Measurements from ENCODE around the gene HMGCS2. TPM values are rescaled to one million over a fixed set of nuclear protein-coding genes. Genes with fewer than 3 reads are reported as not detected.
"Not testable (repeated sequence)": the region's sequence is repeated elsewhere in the genome, so short reads cannot be mapped to it uniquely, and the experiment has no call there.

Gene HMGCS2
- total RNA-seq, 2 experiments from 2014 or later = not detected

- H3K9me3 ChIP-seq (ENCODE audit: low read length); CTCF ChIA-PET (ENCODE audit: unreplicated experiment); H3K36me3 ChIP-seq (ENCODE audit: insufficient read depth, low read length); H3K79me2 ChIP-seq (ENCODE audit: insufficient read depth, low read depth, low read length); H3K27ac ChIP-seq (ENCODE audit: low read depth, low read length, poor library complexity, severe bottlenecking); H3K4me3 ChIP-seq (ENCODE audit: low read depth, low read length, poor library complexity, severe bottlenecking); H3K4me2 ChIP-seq (ENCODE audit: low read length); DNase-seq (ENCODE audit: low spot score); BruUV-seq (replicated peaks); H3K4me1 ChIP-seq (ENCODE audit: insufficient read depth, low read length, poor library complexity, severe bottlenecking); POLR2A ChIA-PET; H2AFZ ChIP-seq (ENCODE audit: low read length); H3K9me2 ChIP-seq (ENCODE audit: insufficient read depth, low read length); H4K20me1 ChIP-seq (ENCODE audit: insufficient read depth, low read length); intact Hi-C loops (cut with micrococcal nuclease; ENCODE audit: unreplicated experiment): not testable (repeated sequence)
Measured at GRCh38 chr1:119786046-119786445, 17.3 kb upstream of the HMGCS2 start.

DNA sequence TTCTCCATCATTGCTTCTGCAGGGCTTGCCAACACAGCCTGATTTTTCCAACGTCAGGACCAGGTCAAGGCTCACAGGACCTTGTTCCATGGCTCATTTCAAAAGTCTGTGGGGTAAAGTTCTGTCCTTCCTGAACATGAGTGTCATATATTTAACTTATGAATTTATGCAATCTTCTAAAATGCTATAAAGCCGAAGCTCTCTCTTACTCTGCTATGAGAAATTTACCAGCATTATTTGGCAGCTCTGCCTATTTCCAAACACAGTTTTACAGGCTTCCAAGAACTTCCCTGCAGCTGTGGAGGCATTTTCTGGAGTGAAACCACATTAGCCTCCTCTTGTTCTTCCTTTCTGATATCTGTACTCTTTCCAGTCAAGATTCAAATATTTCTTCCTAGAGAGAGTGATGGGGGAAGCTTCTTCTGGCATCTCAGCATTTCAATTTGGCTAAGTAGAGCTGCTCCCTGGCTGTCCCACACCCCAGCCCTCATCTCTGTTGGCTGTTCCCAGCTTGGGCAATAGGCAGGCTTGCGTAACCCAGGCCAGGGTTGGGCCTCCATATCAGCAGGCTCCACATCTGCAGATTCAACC lies 15.6 kb upstream of the HMGCS2 start:
- H4K20me1 ChIP-seq (ENCODE audit: insufficient read depth, low read length) = no peaks in the 10 kb centered on the region
- H3K27ac ChIP-seq (ENCODE audit: low read depth, low read length, poor library complexity, severe bottlenecking) = no peak overlapping the region
- intact Hi-C loops (cut with micrococcal nuclease; ENCODE audit: unreplicated experiment) = no loop called here
- CTCF ChIA-PET (ENCODE audit: unreplicated experiment) = no interaction called here
- no peaks in the 10 kb centered on the region for H3K9me3 ChIP-seq (ENCODE audit: low read length)
- H3K4me1 ChIP-seq (ENCODE audit: insufficient read depth, low read length, poor library complexity, severe bottlenecking) = no peaks in the 10 kb centered on the region
- H3K36me3 ChIP-seq (ENCODE audit: insufficient read depth, low read length) = no peaks in the 10 kb centered on the region
- POLR2A ChIA-PET = no interaction called here
- H3K79me2 ChIP-seq (ENCODE audit: insufficient read depth, low read depth, low read length) = no peaks in the 10 kb centered on the region
- H2AFZ ChIP-seq (ENCODE audit: low read length) = no peak overlapping the region
- no peaks in the 10 kb centered on the region for H3K9me2 ChIP-seq (ENCODE audit: insufficient read depth, low read length)
- no peak overlapping the region for H3K4me3 ChIP-seq (ENCODE audit: low read depth, low read length, poor library complexity, severe bottlenecking)
- BruUV-seq (replicated peaks) = no TSS peak
- TF ChIP-seq, protein P1, sequence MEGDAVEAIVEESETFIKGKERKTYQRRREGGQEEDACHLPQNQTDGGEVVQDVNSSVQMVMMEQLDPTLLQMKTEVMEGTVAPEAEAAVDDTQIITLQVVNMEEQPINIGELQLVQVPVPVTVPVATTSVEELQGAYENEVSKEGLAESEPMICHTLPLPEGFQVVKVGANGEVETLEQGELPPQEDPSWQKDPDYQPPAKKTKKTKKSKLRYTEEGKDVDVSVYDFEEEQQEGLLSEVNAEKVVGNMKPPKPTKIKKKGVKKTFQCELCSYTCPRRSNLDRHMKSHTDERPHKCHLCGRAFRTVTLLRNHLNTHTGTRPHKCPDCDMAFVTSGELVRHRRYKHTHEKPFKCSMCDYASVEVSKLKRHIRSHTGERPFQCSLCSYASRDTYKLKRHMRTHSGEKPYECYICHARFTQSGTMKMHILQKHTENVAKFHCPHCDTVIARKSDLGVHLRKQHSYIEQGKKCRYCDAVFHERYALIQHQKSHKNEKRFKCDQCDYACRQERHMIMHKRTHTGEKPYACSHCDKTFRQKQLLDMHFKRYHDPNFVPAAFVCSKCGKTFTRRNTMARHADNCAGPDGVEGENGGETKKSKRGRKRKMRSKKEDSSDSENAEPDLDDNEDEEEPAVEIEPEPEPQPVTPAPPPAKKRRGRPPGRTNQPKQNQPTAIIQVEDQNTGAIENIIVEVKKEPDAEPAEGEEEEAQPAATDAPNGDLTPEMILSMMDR (conservative IDR thresholded peaks at IDR 0.05; ENCODE audit: low read length) = no peak
- TF ChIP-seq EZH2phosphoT487 (IDR thresholded peaks at IDR 0.05; ENCODE audit: borderline replicate concordance, low read depth, low read length) = no peak
- H3K4me2 ChIP-seq (ENCODE audit: low read length) = no peak overlapping the region
- DNase-seq (ENCODE audit: low spot score) = no peak

DNA sequence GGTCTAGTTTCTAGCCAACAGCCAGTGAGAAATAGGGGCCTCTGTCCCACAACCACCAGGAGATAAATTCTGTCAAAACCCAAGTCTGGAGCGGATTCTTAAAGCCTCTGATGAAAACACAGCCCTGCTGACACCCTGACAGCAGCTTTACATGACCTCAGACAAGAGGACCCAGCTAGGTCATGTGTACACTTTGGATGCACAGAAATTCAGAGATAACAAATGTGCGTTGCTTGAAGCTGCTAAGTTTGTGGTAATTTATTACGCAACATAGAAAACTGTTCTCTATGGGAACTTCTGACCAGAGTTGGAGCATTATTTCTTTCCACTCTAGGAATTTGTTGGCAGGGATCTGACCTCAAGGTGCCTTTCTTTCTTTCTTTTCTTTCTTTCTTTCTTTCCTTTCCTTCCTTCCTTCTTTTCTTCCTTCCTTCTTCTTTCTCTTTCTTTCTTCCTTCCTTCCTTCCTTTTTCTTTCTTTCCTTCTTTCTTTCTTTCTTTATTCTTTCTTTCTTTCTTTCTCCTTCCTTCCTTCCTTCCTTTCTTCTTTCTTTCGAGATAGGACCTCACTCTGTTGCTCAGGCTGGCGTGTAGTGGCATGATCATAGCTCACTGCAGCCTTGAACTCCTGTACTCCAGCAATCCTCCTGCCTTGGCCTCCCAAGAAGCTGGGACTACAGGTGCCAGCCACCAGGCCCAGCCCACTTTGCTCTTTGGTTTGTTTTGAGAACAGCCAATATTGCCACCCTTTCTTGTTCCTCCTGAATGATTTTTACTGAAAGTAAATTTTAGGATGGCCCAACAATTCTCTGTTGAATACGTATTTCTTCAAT lies 14.9 kb upstream of the HMGCS2 start:
- H3K9me2 ChIP-seq (ENCODE audit: insufficient read depth, low read length) = no peaks in the 10 kb centered on the region
- CTCF ChIA-PET (ENCODE audit: unreplicated experiment) = no interaction called here
- H2AFZ ChIP-seq (ENCODE audit: low read length) = no peak overlapping the region
- no peaks in the 10 kb centered on the region for H3K79me2 ChIP-seq (ENCODE audit: insufficient read depth, low read depth, low read length)
- no peaks in the 10 kb centered on the region for H4K20me1 ChIP-seq (ENCODE audit: insufficient read depth, low read length)
- H3K9me3 ChIP-seq (ENCODE audit: low read length) = no peaks in the 10 kb centered on the region
- no peaks in the 10 kb centered on the region for H3K36me3 ChIP-seq (ENCODE audit: insufficient read depth, low read length)
- H3K27ac ChIP-seq (ENCODE audit: low read depth, low read length, poor library complexity, severe bottlenecking) = no peak overlapping the region
- no peaks in the 10 kb centered on the region for H3K4me1 ChIP-seq (ENCODE audit: insufficient read depth, low read length, poor library complexity, severe bottlenecking)
- TF ChIP-seq EZH2phosphoT487 (IDR thresholded peaks at IDR 0.05; ENCODE audit: borderline replicate concordance, low read depth, low read length) = no peak
- TF ChIP-seq, protein P1 (conservative IDR thresholded peaks at IDR 0.05; ENCODE audit: low read length) = no peak
- POLR2A ChIA-PET = no interaction called here
- DNase-seq (ENCODE audit: low spot score) = no peak
- no TSS peak for BruUV-seq (replicated peaks)
- intact Hi-C loops (cut with micrococcal nuclease; ENCODE audit: unreplicated experiment) = no loop called here
- no peak overlapping the region for H3K4me3 ChIP-seq (ENCODE audit: low read depth, low read length, poor library complexity, severe bottlenecking)
- H3K4me2 ChIP-seq (ENCODE audit: low read length) = no peak overlapping the region

Measured in OCI-LY7 (cell line).